Neural progenitor cell (in vitro differentiated cells): ENCODE results near the gene SLC36A1. TPM values are rescaled to one million over a fixed set of nuclear protein-coding genes. Genes with fewer than 3 reads are reported as not detected.
"Not testable (repeated sequence)": the region's sequence is repeated elsewhere in the genome, so short reads cannot be mapped to it uniquely, and the experiment has no call there.

Experiments
- DNase-seq: peaks from one replicate; pipeline ENCODE4 v3.0.0-alpha.2; 2016; ENCODE audit warnings: low spot score
- H2AFZ ChIP-seq: fragments of 200-600 bp; sonication (generic); replicated peaks from 2 replicates; pipeline ENCODE4 v1.6.1; 2016; ENCODE audit warnings: antibody characterized with exemption
- H3F3A ChIP-seq: fragments of 200-600 bp; sonication (generic); 2 replicates; pipeline ENCODE4 v1.6.1; 2016; ENCODE audit warnings: antibody characterized with exemption, low read depth
- H3K27ac ChIP-seq: fragments of 200-600 bp; sonication (generic); 2 replicates; pipeline ENCODE4 v1.5.1; 2016; ENCODE audit warnings: mild to moderate bottlenecking
- H3K27me3 ChIP-seq: fragments of 200-600 bp; sonication (generic); 2 replicates; pipeline ENCODE4 v1.6.1; 2016; ENCODE audit warnings: mild to moderate bottlenecking, moderate library complexity
- H3K36me3 ChIP-seq: fragments of 200-600 bp; sonication (generic); 2 replicates; pipeline ENCODE4 v1.5.1; 2016
- H3K4me1 ChIP-seq: fragments of 200-600 bp; sonication (generic); 2 replicates; pipeline ENCODE4 v1.6.1; 2016; ENCODE audit warnings: mixed run types
- H3K4me2 ChIP-seq: fragments of 200-600 bp; sonication (generic); 2 replicates; pipeline ENCODE4 v1.6.1; 2016
- H3K4me3 ChIP-seq: fragments of 200-600 bp; sonication (generic); 2 replicates; pipeline ENCODE4 v1.5.1; 2016
- H3K79me2 ChIP-seq: fragments of 200-600 bp; sonication (generic); 2 replicates; pipeline ENCODE4 v1.6.1; 2016; ENCODE audit warnings: low read depth
- H3K9ac ChIP-seq: fragments of 200-600 bp; sonication (generic); 2 replicates; pipeline ENCODE4 v1.6.1; 2016
- H3K9me3 ChIP-seq: fragments of 200-600 bp; sonication (generic); 2 replicates; pipeline ENCODE4 v1.5.1; 2016; ENCODE audit warnings: low read depth
- H4K20me1 ChIP-seq: fragments of 200-600 bp; sonication (generic); 2 replicates; pipeline ENCODE4 v1.6.1; 2016; ENCODE audit warnings: low read depth
- H3K27ac Mint-ChIP-seq: 3 replicates; pipeline ENCODE4 v1.8.0; 2021; ENCODE audit warnings: mixed read lengths
- H3K27me3 Mint-ChIP-seq: 2 replicates; pipeline ENCODE4 v1.8.0; 2022; ENCODE audit warnings: low read depth, mild to moderate bottlenecking, inconsistent platforms, moderate library complexity, mixed read lengths; ENCODE audit not compliant: insufficient read depth
- H3K36me3 Mint-ChIP-seq: 3 replicates; pipeline ENCODE4 v1.8.0; 2021; ENCODE audit warnings: mixed read lengths
- H3K4me1 Mint-ChIP-seq: 3 replicates; pipeline ENCODE4 v1.8.0; 2021; ENCODE audit warnings: mixed read lengths
- H3K4me3 Mint-ChIP-seq: 3 replicates; pipeline ENCODE4 v1.8.0; 2021; ENCODE audit warnings: mild to moderate bottlenecking, moderate library complexity, mixed read lengths
- H3K9me3 Mint-ChIP-seq: 3 replicates; pipeline ENCODE4 v1.8.0; 2020; ENCODE audit warnings: mixed read lengths
- EZH2 ChIP-seq: fragments of 200-600 bp; sonication (generic); IDR thresholded peaks from 2 replicates; pipeline ENCODE4 v1.6.1; 2017; ENCODE audit warnings: antibody characterized with exemption, mild to moderate bottlenecking, moderate library complexity
- EZH2phosphoT487 ChIP-seq: fragments of 200-600 bp; sonication (generic); IDR thresholded peaks from 2 replicates; pipeline ENCODE4 v1.6.1; 2017; ENCODE audit warnings: antibody characterized with exemption
- total RNA-seq: library from RNA; depleted of rRNA; stranded (reverse); fragments of >200 nt; gene quantifications from 2 replicates; pipeline ENCODE4 v1.2.3, GENCODE V29; 2015; ENCODE audit warnings: low replicate concordance
- TF ChIP-seq, protein P1 (sequence below): fragments of 200-600 bp; sonication (generic); IDR thresholded peaks from 2 replicates; pipeline ENCODE4 v1.5.1; 2017; ENCODE audit warnings: antibody characterized with exemption, mild to moderate bottlenecking

Gene SLC36A1
- total RNA-seq, 1 donor from 2014 or later: 7.8 TPM

DNA sequence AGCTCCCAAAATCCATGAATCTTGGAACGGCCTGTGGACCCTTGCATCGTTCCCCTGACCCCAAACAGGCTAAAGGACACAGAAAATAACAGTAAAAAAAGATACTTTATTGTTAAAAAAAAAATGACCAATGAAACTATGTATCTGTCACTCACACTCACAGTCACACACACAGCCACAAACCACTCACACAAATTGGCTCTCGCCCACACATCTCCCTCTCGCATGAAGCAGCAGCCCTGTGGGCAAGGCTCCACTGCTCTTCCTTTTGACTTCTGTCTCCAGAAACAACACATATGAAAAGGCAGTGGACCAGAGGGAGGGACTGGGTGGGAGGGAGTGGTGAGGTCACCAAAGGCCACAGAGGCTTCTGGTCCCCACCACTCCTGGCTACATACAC lies 56.6 kb downstream of the SLC36A1 start:
- H4K20me1 ChIP-seq: no peaks in the 10 kb centered on the region
- Mint-ChIP-seq H3K9me3 (no peaks in the 10 kb centered on the region), H3K27ac (no peak overlapping the region), H3K27me3 (peaks cover 2% of the 10 kb centered on the region), H3K4me1 (peaks cover 7% of the 10 kb centered on the region), H3K4me3 (no peak overlapping the region), H3K36me3 (no peaks in the 10 kb centered on the region)
- H3K79me2 ChIP-seq: no peaks in the 10 kb centered on the region
- no peak overlapping the region for H2AFZ ChIP-seq
- H3K36me3 ChIP-seq: no peaks in the 10 kb centered on the region
- peaks cover under 1% of the 10 kb centered on the region for H3K4me1 ChIP-seq
- no peak overlapping the region for H3K27ac ChIP-seq
- no peak for DNase-seq
- no peaks in the 10 kb centered on the region for H3F3A ChIP-seq
- no peak overlapping the region for H3K4me3 ChIP-seq
- TF ChIP-seq, protein P1, sequence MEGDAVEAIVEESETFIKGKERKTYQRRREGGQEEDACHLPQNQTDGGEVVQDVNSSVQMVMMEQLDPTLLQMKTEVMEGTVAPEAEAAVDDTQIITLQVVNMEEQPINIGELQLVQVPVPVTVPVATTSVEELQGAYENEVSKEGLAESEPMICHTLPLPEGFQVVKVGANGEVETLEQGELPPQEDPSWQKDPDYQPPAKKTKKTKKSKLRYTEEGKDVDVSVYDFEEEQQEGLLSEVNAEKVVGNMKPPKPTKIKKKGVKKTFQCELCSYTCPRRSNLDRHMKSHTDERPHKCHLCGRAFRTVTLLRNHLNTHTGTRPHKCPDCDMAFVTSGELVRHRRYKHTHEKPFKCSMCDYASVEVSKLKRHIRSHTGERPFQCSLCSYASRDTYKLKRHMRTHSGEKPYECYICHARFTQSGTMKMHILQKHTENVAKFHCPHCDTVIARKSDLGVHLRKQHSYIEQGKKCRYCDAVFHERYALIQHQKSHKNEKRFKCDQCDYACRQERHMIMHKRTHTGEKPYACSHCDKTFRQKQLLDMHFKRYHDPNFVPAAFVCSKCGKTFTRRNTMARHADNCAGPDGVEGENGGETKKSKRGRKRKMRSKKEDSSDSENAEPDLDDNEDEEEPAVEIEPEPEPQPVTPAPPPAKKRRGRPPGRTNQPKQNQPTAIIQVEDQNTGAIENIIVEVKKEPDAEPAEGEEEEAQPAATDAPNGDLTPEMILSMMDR: no peak
- no peak for TF ChIP-seq EZH2phosphoT487
- no peak for TF ChIP-seq EZH2
- no peaks in the 10 kb centered on the region for H3K9me3 ChIP-seq
- no peaks in the 10 kb centered on the region for H3K27me3 ChIP-seq
- no peak overlapping the region for H3K9ac ChIP-seq
- no peak overlapping the region for H3K4me2 ChIP-seq

- H3K9ac ChIP-seq: not testable (repeated sequence)
Observed at GRCh38 chr5:151508308-151508707, 60.9 kb downstream of the SLC36A1 start.

DNA sequence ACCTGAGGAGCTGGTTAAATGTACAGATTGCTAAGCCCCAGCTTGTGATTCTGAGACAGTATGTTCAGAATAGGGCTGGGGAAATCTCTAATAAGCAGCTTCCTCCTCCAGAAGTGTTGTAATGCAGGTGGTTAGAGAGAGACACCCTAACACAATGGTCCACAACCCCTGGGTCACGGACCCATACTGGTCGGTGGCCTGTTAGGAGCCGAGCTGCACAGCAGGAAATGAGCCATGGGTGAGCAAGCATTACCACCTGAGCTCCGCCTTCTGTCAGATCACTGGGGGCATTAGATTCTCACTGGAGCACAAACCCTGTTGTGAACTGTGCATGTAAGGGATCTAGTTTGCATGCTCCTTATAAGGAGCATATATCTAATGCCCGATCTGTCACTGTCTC lies 61.8 kb downstream of the SLC36A1 start:
- H3K9me3 ChIP-seq: no peaks in the 10 kb centered on the region
- no peaks in the 10 kb centered on the region for H3F3A ChIP-seq
- no peak overlapping the region for H3K4me2 ChIP-seq
- H3K4me3 ChIP-seq: no peak overlapping the region
- no peak overlapping the region for H2AFZ ChIP-seq
- H3K9me3 Mint-ChIP-seq: no peaks in the 10 kb centered on the region
- peaks cover 2% of the 10 kb centered on the region for H3K27me3 Mint-ChIP-seq
- peaks cover 4% of the 10 kb centered on the region for H3K4me1 ChIP-seq
- no peaks in the 10 kb centered on the region for H4K20me1 ChIP-seq
- H3K27ac ChIP-seq: no peak overlapping the region
- peaks cover 10% of the 10 kb centered on the region for H3K4me1 Mint-ChIP-seq
- H3K27me3 ChIP-seq: no peaks in the 10 kb centered on the region
- TF ChIP-seq EZH2 (no peak), EZH2phosphoT487 (no peak)
- TF ChIP-seq, protein P1: no peak
- no peak for DNase-seq
- H3K4me3 Mint-ChIP-seq: no peak overlapping the region
- H3K36me3 Mint-ChIP-seq: no peaks in the 10 kb centered on the region
- H3K36me3 ChIP-seq: no peaks in the 10 kb centered on the region
- H3K27ac Mint-ChIP-seq: no peak overlapping the region
- no peak overlapping the region for H3K9ac ChIP-seq
- no peaks in the 10 kb centered on the region for H3K79me2 ChIP-seq

More at GRCh38 chr5:151508308-151508707, 60.9 kb downstream of the SLC36A1 start:
- not testable (repeated sequence) for H3K4me3 ChIP-seq, H3K79me2 ChIP-seq, H3K36me3 Mint-ChIP-seq, H3F3A ChIP-seq, H4K20me1 ChIP-seq, H3K27me3 Mint-ChIP-seq, H3K4me1 Mint-ChIP-seq, H3K27me3 ChIP-seq, H3K4me2 ChIP-seq, H3K9me3 Mint-ChIP-seq, H3K36me3 ChIP-seq, H3K9me3 ChIP-seq, H2AFZ ChIP-seq, H3K27ac ChIP-seq, H3K4me1 ChIP-seq, H3K4me3 Mint-ChIP-seq, DNase-seq, H3K27ac Mint-ChIP-seq

DNA sequence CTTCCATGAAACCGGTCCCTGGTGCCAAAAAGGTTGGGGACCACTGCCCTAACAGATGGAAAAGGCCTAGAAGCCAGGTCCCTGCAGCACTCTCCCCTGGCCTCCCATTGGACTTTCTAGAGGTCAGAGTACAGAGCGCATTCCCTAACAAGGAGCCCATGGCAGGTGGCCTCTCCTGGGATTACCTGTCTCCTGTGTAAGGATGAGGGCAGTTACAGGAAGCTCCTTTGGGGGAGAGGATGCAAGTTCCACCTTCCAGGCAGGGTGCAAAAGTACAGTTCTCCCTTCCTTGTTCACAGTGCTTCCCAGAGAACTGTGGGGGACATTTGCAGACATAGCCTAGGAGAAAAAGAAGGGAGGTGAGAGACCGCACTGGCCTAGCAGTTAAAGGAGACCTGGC lies 62.4 kb downstream of the SLC36A1 start:
- no peak overlapping the region for H3K27ac ChIP-seq

More for the DNA sequence above, 62.4 kb downstream of the SLC36A1 start:
- no peak overlapping the region for H2AFZ ChIP-seq
- no peak overlapping the region for H3K4me3 ChIP-seq
- H3K9me3 Mint-ChIP-seq: no peaks in the 10 kb centered on the region
- peaks cover 10% of the 10 kb centered on the region for H3K4me1 Mint-ChIP-seq
- H3K36me3 ChIP-seq: no peaks in the 10 kb centered on the region
- no peak overlapping the region for H3K9ac ChIP-seq
- no peaks in the 10 kb centered on the region for H3K27me3 ChIP-seq
- no peaks in the 10 kb centered on the region for H4K20me1 ChIP-seq
- DNase-seq: no peak
- no peak overlapping the region for H3K4me3 Mint-ChIP-seq
- H3K4me2 ChIP-seq: no peak overlapping the region
- peaks cover 4% of the 10 kb centered on the region for H3K4me1 ChIP-seq
- H3F3A ChIP-seq: no peaks in the 10 kb centered on the region
- peaks cover 2% of the 10 kb centered on the region for H3K27me3 Mint-ChIP-seq
- H3K9me3 ChIP-seq: no peaks in the 10 kb centered on the region
- no peak overlapping the region for H3K27ac Mint-ChIP-seq
- no peaks in the 10 kb centered on the region for H3K79me2 ChIP-seq
- no peak for TF ChIP-seq EZH2
- no peak for TF ChIP-seq EZH2phosphoT487
- H3K36me3 Mint-ChIP-seq: no peaks in the 10 kb centered on the region
